Sigmoid colon (tissue), 7 donors: ENCODE results near the gene FGFR2. TPM values are rescaled to one million over a fixed set of nuclear protein-coding genes. Genes with fewer than 3 reads are reported as not detected.
A peak's percentile ranks its signal among the peaks of the same experiment; 100 is the strongest.

ENCODE experiments used
- DNase-seq: peaks from one replicate; pipeline ENCODE4 v3.0.0-alpha.2; 2019
- H3K27ac ChIP-seq, 4 donors: fragments of 200-600 bp; sonication (generic); one replicate each; pipeline ENCODE4 v1.5.1; 2016 to 2019; ENCODE audit warnings: mild to moderate bottlenecking in 1 of 4
- H3K27me3 ChIP-seq, 3 donors: fragments of 200-600 bp; sonication (generic); one replicate each; pipeline ENCODE4 v1.5.1; 2019; ENCODE audit warnings: mild to moderate bottlenecking in 1 of 3
- H3K36me3 ChIP-seq, 4 donors: fragments of 200-600 bp; sonication (generic); one replicate each; pipeline ENCODE4 v1.5.1; 2016 to 2019
- H3K4me1 ChIP-seq, 4 donors: fragments of 200-600 bp; sonication (generic); one replicate each; pipeline ENCODE4 v1.5.1; 2017 to 2019
- H3K4me3 ChIP-seq, 4 donors: fragments of 200-600 bp; sonication (generic); one replicate each; pipeline ENCODE4 v1.5.1; 2017 to 2019; ENCODE audit warnings: mild to moderate bottlenecking in 2 of 4, moderate library complexity in 1 of 4
- H3K9me3 ChIP-seq, 4 donors: fragments of 200-600 bp in 3 of 4; sonication (generic) in 3 of 4; one replicate each; pipeline versions ENCODE4 v1.5.1 to v1.6.1; 2013 to 2019
- EP300 ChIP-seq, 4 donors: sonication (generic); formaldehyde crosslinking; IDR thresholded peaks; one replicate each; pipeline ENCODE4 v1.6.1; 2017; ENCODE audit warnings: antibody characterized with exemption in 4 of 4
- POLR2A ChIP-seq, 2 donors: fragments of 450-650 bp; IDR thresholded peaks; one replicate each; pipeline ENCODE4 v1.6.1; 2016; ENCODE audit warnings: antibody characterized with exemption in 2 of 2, mild to moderate bottlenecking in 2 of 2, moderate library complexity in 2 of 2
- POLR2AphosphoS5 ChIP-seq, 4 donors: sonication (generic); formaldehyde crosslinking; IDR thresholded peaks; one replicate each; pipeline ENCODE4 v1.6.1; 2017; ENCODE audit warnings: antibody characterized with exemption in 4 of 4
- WGBS, 2 donors: extraction: QIAGEN DNeasy Blood & Tissue Kit; methylation state at CpG; one replicate each; pipeline ENCODE4 v1.1.7; 2013; 5-methylcytosine and 5-hydroxymethylcytosine counted together
- intact Hi-C: fragments of 100-400 bp; cut with DNase I; formaldehyde crosslinking; loops from one replicate; pipeline ENCODE4 v1.15.1; 2023
- polyA plus RNA-seq, 3 donors: library from polyadenylated mRNA; stranded (reverse); fragments of 200-250 nt; gene quantifications; one replicate each; pipeline ENCODE4 v1.2.3, GENCODE V29; 2013
- total RNA-seq, 4 donors: library from RNA; depleted of rRNA; stranded (reverse); fragments of >200 nt; gene quantifications; one replicate each; pipeline ENCODE4 v1.1.0, GENCODE V29; 2016
- TF ChIP-seq, protein P1 (sequence below), 4 experiments: fragments of 450-650 bp in 3 of 4; fragments of 200-600 bp in 1 of 4; IDR thresholded peaks; one replicate each; pipeline ENCODE4 v1.5.1; 2016 to 2019; ENCODE audit warnings: antibody characterized with exemption in 4 of 4, mild to moderate bottlenecking in 3 of 4, moderate library complexity in 2 of 4
- donor health status: healthy with polysubstance abuse.
- donor health status: Bipolar disorder and iron deficiency.
- donor health status: healthy.

The FGFR2 gene
- total and polyA plus RNA-seq, 7 donors = 5.1 to 143 (median 71.5) TPM

DNA sequence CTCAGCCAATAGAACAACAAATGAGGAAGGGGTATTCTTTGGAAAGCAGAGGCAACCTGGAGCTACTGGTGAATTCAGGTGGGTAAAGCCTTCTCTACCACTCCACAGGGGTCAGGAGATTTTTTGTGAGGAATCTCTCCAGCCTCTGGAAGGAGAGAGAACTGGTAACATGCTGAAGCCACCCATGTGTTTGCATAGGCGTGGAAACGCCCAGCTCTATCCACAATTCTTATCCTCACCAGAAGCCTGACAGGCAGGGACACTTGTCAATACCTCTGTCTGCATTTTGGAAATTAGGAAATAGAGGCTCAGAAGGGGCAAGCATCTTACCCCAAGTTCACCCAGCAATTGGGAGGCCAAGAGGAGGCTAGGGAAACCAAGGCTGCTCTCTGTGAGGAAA is 133.7 kb downstream of the FGFR2 start:
- Histone ChIP-seq H3K27me3 (no peaks in the 10 kb centered on the region), H3K4me1 (peaks cover 0 to 25% (median 23%) of the 10 kb centered on the region in 4 donors), H3K36me3 (no peaks in the 10 kb centered on the region), H3K9me3 (no peaks in the 10 kb centered on the region), H3K27ac (no peak overlapping the region), H3K4me3 (no peak overlapping the region)
- no peak for DNase-seq
- TF ChIP-seq EP300 (IDR thresholded peaks at IDR 0.05) = no peak
- TF ChIP-seq, protein P1, sequence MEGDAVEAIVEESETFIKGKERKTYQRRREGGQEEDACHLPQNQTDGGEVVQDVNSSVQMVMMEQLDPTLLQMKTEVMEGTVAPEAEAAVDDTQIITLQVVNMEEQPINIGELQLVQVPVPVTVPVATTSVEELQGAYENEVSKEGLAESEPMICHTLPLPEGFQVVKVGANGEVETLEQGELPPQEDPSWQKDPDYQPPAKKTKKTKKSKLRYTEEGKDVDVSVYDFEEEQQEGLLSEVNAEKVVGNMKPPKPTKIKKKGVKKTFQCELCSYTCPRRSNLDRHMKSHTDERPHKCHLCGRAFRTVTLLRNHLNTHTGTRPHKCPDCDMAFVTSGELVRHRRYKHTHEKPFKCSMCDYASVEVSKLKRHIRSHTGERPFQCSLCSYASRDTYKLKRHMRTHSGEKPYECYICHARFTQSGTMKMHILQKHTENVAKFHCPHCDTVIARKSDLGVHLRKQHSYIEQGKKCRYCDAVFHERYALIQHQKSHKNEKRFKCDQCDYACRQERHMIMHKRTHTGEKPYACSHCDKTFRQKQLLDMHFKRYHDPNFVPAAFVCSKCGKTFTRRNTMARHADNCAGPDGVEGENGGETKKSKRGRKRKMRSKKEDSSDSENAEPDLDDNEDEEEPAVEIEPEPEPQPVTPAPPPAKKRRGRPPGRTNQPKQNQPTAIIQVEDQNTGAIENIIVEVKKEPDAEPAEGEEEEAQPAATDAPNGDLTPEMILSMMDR (IDR thresholded peaks at IDR 0.05) = no peak
- no peak for TF ChIP-seq POLR2AphosphoS5 (IDR thresholded peaks at IDR 0.05)
- TF ChIP-seq POLR2A (IDR thresholded peaks at IDR 0.05) = no peak
- WGBS, 2 donors = 27 to 78% methylated on average over 2 of the region's 2 CpGs
- intact Hi-C loops = no loop called here

DNA sequence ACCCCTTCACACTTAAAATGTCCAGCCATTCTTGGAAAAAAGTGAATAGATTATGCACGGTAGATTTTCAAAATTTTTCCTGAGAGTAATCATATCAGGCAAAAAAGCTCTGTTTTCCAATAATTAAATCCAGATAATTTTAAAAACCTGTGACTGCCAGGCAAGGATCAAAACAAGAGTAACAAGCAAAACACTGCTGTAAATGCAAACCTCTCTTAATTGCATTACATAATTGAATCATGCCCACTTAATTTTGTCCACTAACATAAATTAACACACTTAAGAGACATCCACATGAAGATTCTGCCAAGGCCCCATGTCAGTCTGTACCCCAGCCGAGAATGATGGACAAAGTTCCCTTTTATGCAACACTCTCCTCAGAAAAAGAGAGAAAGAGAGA is 135.3 kb downstream of the FGFR2 start:
- no peak overlapping the region for H3K4me3 ChIP-seq
- H3K27me3 ChIP-seq = no peaks in the 10 kb centered on the region
- H3K36me3 ChIP-seq = no peaks in the 10 kb centered on the region
- 88 to 93% methylated on average over 2 of the region's 2 CpGs for whole genome bisulfite sequencing, 2 donors
- no peak for TF ChIP-seq POLR2A (IDR thresholded peaks at IDR 0.05)
- TF ChIP-seq, protein P1 (IDR thresholded peaks at IDR 0.05) = no peak
- no peak for TF ChIP-seq POLR2AphosphoS5 (IDR thresholded peaks at IDR 0.05)
- no peak for TF ChIP-seq EP300 (IDR thresholded peaks at IDR 0.05)
- peaks cover 0 to 37% (median 25%) of the 10 kb centered on the region in 4 donors for H3K4me1 ChIP-seq
- no peak overlapping the region for H3K27ac ChIP-seq
- no peaks in the 10 kb centered on the region for H3K9me3 ChIP-seq
- intact Hi-C loops = no loop called here
- no peak for DNase-seq

DNA sequence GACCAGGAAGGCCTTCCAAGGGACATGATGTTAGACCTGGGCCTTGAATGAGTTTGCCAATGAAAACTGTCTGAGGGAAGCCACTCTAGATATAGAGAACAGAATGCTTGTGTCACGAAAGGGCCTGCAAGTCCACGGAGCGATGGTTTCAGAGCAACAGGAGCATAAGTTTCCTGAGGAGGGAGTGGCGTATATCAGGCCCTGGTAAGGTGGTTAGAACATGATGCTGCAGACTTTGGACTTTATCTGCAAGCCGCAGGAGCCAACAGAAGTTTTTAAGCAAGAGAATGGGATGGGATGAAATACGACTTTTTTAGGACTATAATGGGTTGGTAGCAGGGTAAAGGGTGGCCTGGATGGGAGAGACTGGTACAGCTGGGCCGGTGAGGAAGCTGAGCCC is 136.0 kb downstream of the FGFR2 start:
- Histone ChIP-seq H3K4me1 (peaks cover 0 to 37% (median 25%) of the 10 kb centered on the region in 4 donors), H3K27ac (peak overlapping the region in 2 of 4 donors; percentile 75 to 80), H3K9me3 (no peaks in the 10 kb centered on the region), H3K4me3 (no peak overlapping the region), H3K36me3 (no peaks in the 10 kb centered on the region), H3K27me3 (no peaks in the 10 kb centered on the region)
- 90 to 91% methylated on average over 7 of the region's 7 CpGs for WGBS, 2 donors
- intact Hi-C loops = no loop called here
- TF ChIP-seq POLR2AphosphoS5 (IDR thresholded peaks at IDR 0.05) (no peak), EP300 (IDR thresholded peaks at IDR 0.05) (no peak)
- no peak for DNase-seq

DNA sequence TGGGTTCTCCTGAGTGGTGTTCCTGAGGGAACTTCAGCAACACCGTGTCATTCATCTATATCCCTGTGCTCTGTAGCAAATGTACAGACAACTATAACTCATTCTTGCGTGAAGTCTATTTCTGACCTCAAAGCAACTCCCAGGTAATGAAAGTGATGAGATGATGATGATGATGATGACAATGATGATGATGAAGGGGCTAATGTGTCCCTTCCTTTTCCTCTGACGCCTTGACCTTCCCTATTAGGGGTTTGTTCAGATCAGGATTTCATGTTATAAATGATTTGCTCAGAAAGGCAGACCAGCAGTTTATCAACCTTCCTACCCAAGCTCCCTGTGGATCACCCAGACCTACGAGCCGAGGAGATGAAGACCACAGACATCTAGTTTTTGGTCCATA is 136.9 kb downstream of the FGFR2 start:
- Histone ChIP-seq H3K9me3 (no peaks in the 10 kb centered on the region), H3K4me1 (peaks cover 0 to 40% (median 25%) of the 10 kb centered on the region in 4 donors), H3K27ac (peak overlapping the region; percentile 69 to 84 (median 78)), H3K27me3 (no peaks in the 10 kb centered on the region), H3K4me3 (no peak overlapping the region), H3K36me3 (no peaks in the 10 kb centered on the region)
- intact Hi-C loops = no loop called here
- TF ChIP-seq EP300 (IDR thresholded peaks at IDR 0.05) (no peak), POLR2A (IDR thresholded peaks at IDR 0.05) (no peak)
- TF ChIP-seq, protein P1 (IDR thresholded peaks at IDR 0.05) = no peak
- DNase-seq = no peak
- 94 to 96% methylated on average over 5 of the region's 5 CpGs for WGBS, 2 donors

DNA sequence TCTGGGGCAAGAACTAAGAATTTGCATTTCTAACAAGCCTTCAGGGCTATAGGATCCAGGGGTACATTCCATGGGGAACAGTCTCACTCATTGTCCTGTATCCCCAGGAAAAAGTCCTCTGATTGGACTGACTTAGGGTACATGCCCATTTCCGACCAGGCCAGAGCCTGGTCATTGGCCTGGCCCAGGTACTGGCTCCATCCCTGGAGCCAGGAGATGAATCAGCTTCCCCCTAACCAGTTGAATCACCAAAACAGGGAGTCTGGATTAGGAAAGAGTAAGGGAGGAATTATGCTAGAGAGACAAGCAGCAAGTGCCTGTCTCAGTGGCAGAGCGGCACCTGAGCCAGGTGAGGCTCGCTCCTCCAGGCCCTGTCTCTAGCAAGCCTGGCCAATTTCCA is 137.5 kb downstream of the FGFR2 start:
- TF ChIP-seq POLR2AphosphoS5 (IDR thresholded peaks at IDR 0.05) = no peak
- TF ChIP-seq, protein P1 (IDR thresholded peaks at IDR 0.05) = no peak
- no peak for TF ChIP-seq EP300 (IDR thresholded peaks at IDR 0.05)
- TF ChIP-seq POLR2A (IDR thresholded peaks at IDR 0.05) = no peak
- intact Hi-C loops = no loop called here

More for the DNA sequence above, 137.5 kb downstream of the FGFR2 start:
- Histone ChIP-seq H3K27ac (peak overlapping the region; percentile 69 to 84 (median 78)), H3K4me3 (no peak overlapping the region), H3K36me3 (no peaks in the 10 kb centered on the region), H3K9me3 (no peaks in the 10 kb centered on the region), H3K27me3 (no peaks in the 10 kb centered on the region), H3K4me1 (peaks cover 0 to 43% (median 25%) of the 10 kb centered on the region in 4 donors)
- no peak for DNase-seq
- 92 to 95% methylated on average over 3 of the region's 3 CpGs for WGBS, 2 donors
